Activated naive CD8-positive, alpha-beta T cell (primary cell): Measurements from ENCODE around the gene SLC11A1.

Experiments used
- H3K27ac Mint-ChIP-seq: one replicate; pipeline ENCODE4 v1.8.0; 2021; ENCODE audit warnings: mixed read lengths
- H3K27me3 Mint-ChIP-seq: one replicate; pipeline ENCODE4 v1.8.0; 2021; ENCODE audit warnings: mixed read lengths
- H3K36me3 Mint-ChIP-seq: one replicate; pipeline ENCODE4 v1.8.0; 2021; ENCODE audit warnings: mixed read lengths
- H3K4me1 Mint-ChIP-seq: one replicate; pipeline ENCODE4 v1.8.0; 2021; ENCODE audit warnings: low read depth, mixed read lengths
- H3K4me3 Mint-ChIP-seq: one replicate; pipeline ENCODE4 v1.8.0; 2021; ENCODE audit warnings: mild to moderate bottlenecking, mixed read lengths
- H3K9me3 Mint-ChIP-seq: one replicate; pipeline ENCODE4 v1.8.0; 2021; ENCODE audit warnings: low read depth, mixed read lengths

SLC11A1 gene

GRCh38 chr2:218381916-218382366 lies at the start of gene SLC11A1:
SLC11A1 (plus strand) TSS chr2:218382273; CDS start chr2:218382369, 96 bp downstream.
- no peak within 1 kb of the TSS for H3K27ac Mint-ChIP-seq
- H3K4me3 Mint-ChIP-seq: no peak within 1 kb of the TSS

GRCh38 chr2:218332288-218332687 lies 49.8 kb upstream of the SLC11A1 start:
- Mint-ChIP-seq H3K4me1 (peaks cover 7% of the 10 kb centered on the region), H3K27ac (no peak overlapping the region), H3K4me3 (no peak overlapping the region)

More at GRCh38 chr2:218381916-218382366, at the start of gene SLC11A1:
- H3K4me1 Mint-ChIP-seq: peaks cover 5% of the 10 kb centered on the region
- H3K36me3 Mint-ChIP-seq: no peaks in the 10 kb centered on the region
- H3K27me3 Mint-ChIP-seq: no peaks in the 10 kb centered on the region
- no peaks in the 10 kb centered on the region for H3K9me3 Mint-ChIP-seq

GRCh38 chr2:218332920-218333645 lies 49.0 kb upstream of the SLC11A1 start:
- H3K27me3 Mint-ChIP-seq: no peaks in the 10 kb centered on the region

More at GRCh38 chr2:218332288-218332687, 49.8 kb upstream of the SLC11A1 start:
- H3K27me3 Mint-ChIP-seq: no peaks in the 10 kb centered on the region
- H3K36me3 Mint-ChIP-seq: no peaks in the 10 kb centered on the region
- H3K9me3 Mint-ChIP-seq: no peaks in the 10 kb centered on the region

GRCh38 chr2:218334531-218334930 lies 47.5 kb upstream of the SLC11A1 start:
- Mint-ChIP-seq H3K36me3 (no peaks in the 10 kb centered on the region), H3K4me1 (no peaks in the 10 kb centered on the region), H3K9me3 (no peaks in the 10 kb centered on the region), H3K27ac (no peak overlapping the region), H3K4me3 (no peak overlapping the region), H3K27me3 (no peaks in the 10 kb centered on the region)

More at GRCh38 chr2:218332920-218333645, 49.0 kb upstream of the SLC11A1 start:
- Mint-ChIP-seq H3K9me3 (no peaks in the 10 kb centered on the region), H3K27ac (no peak overlapping the region), H3K4me3 (no peak overlapping the region), H3K4me1 (peaks cover under 1% of the 10 kb centered on the region), H3K36me3 (no peaks in the 10 kb centered on the region)

- H3K27ac Mint-ChIP-seq: no peak overlapping the region
Measured at GRCh38 chr2:218340656-218341055, 41.4 kb upstream of the SLC11A1 start.

GRCh38 chr2:218341381-218341780 lies 40.7 kb upstream of the SLC11A1 start:
- Mint-ChIP-seq H3K4me1 (no peaks in the 10 kb centered on the region), H3K36me3 (no peaks in the 10 kb centered on the region), H3K27me3 (no peaks in the 10 kb centered on the region), H3K4me3 (no peak overlapping the region), H3K27ac (no peak overlapping the region), H3K9me3 (no peaks in the 10 kb centered on the region)

More at GRCh38 chr2:218340656-218341055, 41.4 kb upstream of the SLC11A1 start:
- H3K27me3 Mint-ChIP-seq: no peaks in the 10 kb centered on the region
- no peak overlapping the region for H3K4me3 Mint-ChIP-seq
- H3K36me3 Mint-ChIP-seq: no peaks in the 10 kb centered on the region
- no peaks in the 10 kb centered on the region for H3K9me3 Mint-ChIP-seq
- no peaks in the 10 kb centered on the region for H3K4me1 Mint-ChIP-seq

- H3K36me3 Mint-ChIP-seq: no peaks in the 10 kb centered on the region
Measured at GRCh38 chr2:218342837-218343236, 39.2 kb upstream of the SLC11A1 start.

GRCh38 chr2:218343591-218343990 lies 38.5 kb upstream of the SLC11A1 start:
- Mint-ChIP-seq H3K27ac (no peak overlapping the region), H3K27me3 (no peaks in the 10 kb centered on the region), H3K9me3 (no peaks in the 10 kb centered on the region), H3K36me3 (no peaks in the 10 kb centered on the region), H3K4me3 (no peak overlapping the region), H3K4me1 (no peaks in the 10 kb centered on the region)

More at GRCh38 chr2:218342837-218343236, 39.2 kb upstream of the SLC11A1 start:
- H3K4me1 Mint-ChIP-seq: no peaks in the 10 kb centered on the region
- no peaks in the 10 kb centered on the region for H3K9me3 Mint-ChIP-seq
- no peak overlapping the region for H3K27ac Mint-ChIP-seq
- no peak overlapping the region for H3K4me3 Mint-ChIP-seq
- H3K27me3 Mint-ChIP-seq: no peaks in the 10 kb centered on the region

- Mint-ChIP-seq H3K4me1 (no peaks in the 10 kb centered on the region), H3K9me3 (no peaks in the 10 kb centered on the region)
Measured at GRCh38 chr2:218344090-218344754, 37.9 kb upstream of the SLC11A1 start.

GRCh38 chr2:218344755-218345417 lies 37.2 kb upstream of the SLC11A1 start:
- no peaks in the 10 kb centered on the region for H3K36me3 Mint-ChIP-seq
- no peak overlapping the region for H3K27ac Mint-ChIP-seq
- H3K4me1 Mint-ChIP-seq: no peaks in the 10 kb centered on the region
- H3K9me3 Mint-ChIP-seq: no peaks in the 10 kb centered on the region
- no peak overlapping the region for H3K4me3 Mint-ChIP-seq
- H3K27me3 Mint-ChIP-seq: no peaks in the 10 kb centered on the region

More at GRCh38 chr2:218344090-218344754, 37.9 kb upstream of the SLC11A1 start:
- Mint-ChIP-seq H3K27ac (no peak overlapping the region), H3K36me3 (no peaks in the 10 kb centered on the region), H3K27me3 (no peaks in the 10 kb centered on the region), H3K4me3 (no peak overlapping the region)

GRCh38 chr2:218345491-218346236 lies 36.4 kb upstream of the SLC11A1 start:
- no peaks in the 10 kb centered on the region for H3K4me1 Mint-ChIP-seq
- H3K36me3 Mint-ChIP-seq: no peaks in the 10 kb centered on the region
- no peak overlapping the region for H3K27ac Mint-ChIP-seq
- no peaks in the 10 kb centered on the region for H3K9me3 Mint-ChIP-seq
- no peak overlapping the region for H3K4me3 Mint-ChIP-seq
- H3K27me3 Mint-ChIP-seq: no peaks in the 10 kb centered on the region

- H3K4me1 Mint-ChIP-seq: no peaks in the 10 kb centered on the region
- H3K27ac Mint-ChIP-seq: no peak overlapping the region
- no peaks in the 10 kb centered on the region for H3K27me3 Mint-ChIP-seq
- no peak overlapping the region for H3K4me3 Mint-ChIP-seq
- H3K9me3 Mint-ChIP-seq: peaks cover 6% of the 10 kb centered on the region
- peaks cover 5% of the 10 kb centered on the region for H3K36me3 Mint-ChIP-seq
Measured at GRCh38 chr2:218347172-218347571, 34.9 kb upstream of the SLC11A1 start.

- Mint-ChIP-seq H3K4me1 (no peaks in the 10 kb centered on the region), H3K9me3 (peaks cover 6% of the 10 kb centered on the region), H3K4me3 (no peak overlapping the region), H3K36me3 (peaks cover 5% of the 10 kb centered on the region), H3K27ac (no peak overlapping the region), H3K27me3 (no peaks in the 10 kb centered on the region)
Measured at GRCh38 chr2:218354045-218354444, 28.0 kb upstream of the SLC11A1 start.

- H3K36me3 Mint-ChIP-seq: peaks cover 5% of the 10 kb centered on the region
- H3K4me3 Mint-ChIP-seq: no peak overlapping the region
- H3K9me3 Mint-ChIP-seq: peaks cover 6% of the 10 kb centered on the region
- H3K27ac Mint-ChIP-seq: no peak overlapping the region
- H3K27me3 Mint-ChIP-seq: no peaks in the 10 kb centered on the region
- H3K4me1 Mint-ChIP-seq: no peaks in the 10 kb centered on the region
Measured at GRCh38 chr2:218354850-218355443, 27.1 kb upstream of the SLC11A1 start.
